Heart right ventricle (tissue), 16 donors: ENCODE data around the gene VKORC1. TPM values are rescaled to one million over a fixed set of nuclear protein-coding genes. Genes with fewer than 3 reads are reported as not detected.
"Not testable (repeated sequence)": the region's sequence is repeated elsewhere in the genome, so short reads cannot be mapped to it uniquely, and the experiment has no call there.

Source experiments
- ATAC-seq, 8 donors: fragments of 200-7000 bp; cut with Tn5 transposase; one replicate each; pipeline ENCODE4 v1.9.1; 2020; ENCODE audit warnings: mild to moderate bottlenecking in 8 of 8, moderate library complexity in 8 of 8, moderate number of reproducible peaks in 1 of 8
- DNase-seq, 2 donors: peaks; one replicate each; pipeline ENCODE4 v3.0.0-alpha.2; 2020
- H3K27ac ChIP-seq, 10 donors: fragments of 200-600 bp; sonication (generic) in 2 of 10; one replicate each; pipeline versions ENCODE4 v1.5.0 to v1.8.0; 2020 to 2022; ENCODE audit warnings: mild to moderate bottlenecking in 3 of 10
- H3K27me3 ChIP-seq, 7 donors: fragments of 200-600 bp; one replicate each; pipeline ENCODE4 v1.8.0; 2021 to 2022; ENCODE audit warnings: mild to moderate bottlenecking in 2 of 7
- H3K36me3 ChIP-seq, 9 donors: fragments of 200-600 bp; sonication (generic) in 1 of 9; one replicate each; pipeline versions ENCODE4 v1.5.0 to v1.8.0; 2020 to 2022; ENCODE audit warnings: mild to moderate bottlenecking in 2 of 9
- H3K4me1 ChIP-seq, 9 donors: fragments of 200-600 bp; sonication (generic) in 1 of 9; one replicate each; pipeline versions ENCODE4 v1.5.0 to v1.8.0; 2020 to 2022; ENCODE audit warnings: mild to moderate bottlenecking in 4 of 9
- H3K4me3 ChIP-seq, 10 donors: fragments of 200-600 bp; sonication (generic) in 2 of 10; one replicate each; pipeline versions ENCODE4 v1.5.0 to v1.8.0; 2020 to 2022; ENCODE audit warnings: mild to moderate bottlenecking in 7 of 10, moderate library complexity in 2 of 10
- H3K9me3 ChIP-seq, 11 donors: fragments of 200-600 bp in 10 of 11; sonication (generic) in 2 of 11; one replicate each; pipeline versions ENCODE4 v1.5.0 to v1.8.0; 2013 to 2022; ENCODE audit warnings: mild to moderate bottlenecking in 2 of 11, control low read depth in 1 of 11, moderate library complexity in 1 of 11
- WGBS, 2 donors: extraction: QIAGEN DNeasy Blood & Tissue Kit; methylation state at CpG; one replicate each; pipeline ENCODE4 v1.1.7; 2013; ENCODE audit warnings: inconsistent platforms in 1 of 2; 5-methylcytosine and 5-hydroxymethylcytosine counted together
- intact Hi-C, 10 donors: fragments of 100-400 bp; cut with DNase I; formaldehyde crosslinking; loops; one replicate each; pipeline versions ENCODE4 v1.11.1 to v1.14.2; 2022
- polyA plus RNA-seq, 2 donors: library from polyadenylated mRNA; stranded (reverse); fragments of 200-250 nt; gene quantifications; one replicate each; pipeline ENCODE4 v1.2.3, GENCODE V29; 2013
- total RNA-seq, 10 donors: library from RNA; stranded (reverse); fragmentation: NEBNext Ultra II Directional in 3 of 10; extraction: Animal tissue kit (Norgen Biotek cat#: 25700) in 3 of 10; gene quantifications; one replicate each; pipeline versions ENCODE4 v1.2.1 to v1.2.4, GENCODE V29; 2021 to 2023
- TF ChIP-seq, protein P1 (sequence below), 9 donors: fragments of 200-600 bp; sonication (generic) in 2 of 9; IDR thresholded peaks; one replicate each; pipeline versions ENCODE4 v1.5.0 to v1.8.0; 2021 to 2022; ENCODE audit warnings: antibody characterized with exemption in 9 of 9, mild to moderate bottlenecking in 5 of 9, moderate library complexity in 1 of 9
- donor health status: Arrhythmogenic right ventricular cardiomyopathy.
- donor health status: ischemic (EF 13 %, LVEDD 7.1; RV severe dilation, severe dysfunction).
- donor health status: healthy with polysubstance abuse.
- donor health status: DM: no; HTN: yes; CAD: no.
- donor health status: DM: no; HTN: no; CAD: no.
- donor health status: ischemic (EF 25% LVEDD 6.9; RV normal size, moderate dysfunction).
- donor health status: ischemic (EF 25% LVEDD 5.7; RV mildly dilated, moderate dysfunction).
- donor health status: healthy.
- donor health status: DM: yes; HTN: yes; CAD: no.
- donor health status: Ischemic cardiomyopathy.
- donor health status: ischemic (EF 35%, LVEDD 5.7; RV mildly dilated, moderate dysfunction).
- donor health status: nonischemic (EF 11% LVEDD 7.7; RV severe dilation, severe dysfunction).
- donor health status: DM: yes; HTN: yes; CAD: no.
- donor health status: PGD.
- donor health status: ischemic (EF 29% LVEDD 5.4; RV normal size, mild dysfunction).
- donor health status: nonischemic (EF 23%, LVEDD 6.1; RV moderate dilation, normal function).

VKORC1 gene
- total and polyA plus RNA-seq, 12 donors, result 27.0 to 139 (median 34.3) TPM

DNA sequence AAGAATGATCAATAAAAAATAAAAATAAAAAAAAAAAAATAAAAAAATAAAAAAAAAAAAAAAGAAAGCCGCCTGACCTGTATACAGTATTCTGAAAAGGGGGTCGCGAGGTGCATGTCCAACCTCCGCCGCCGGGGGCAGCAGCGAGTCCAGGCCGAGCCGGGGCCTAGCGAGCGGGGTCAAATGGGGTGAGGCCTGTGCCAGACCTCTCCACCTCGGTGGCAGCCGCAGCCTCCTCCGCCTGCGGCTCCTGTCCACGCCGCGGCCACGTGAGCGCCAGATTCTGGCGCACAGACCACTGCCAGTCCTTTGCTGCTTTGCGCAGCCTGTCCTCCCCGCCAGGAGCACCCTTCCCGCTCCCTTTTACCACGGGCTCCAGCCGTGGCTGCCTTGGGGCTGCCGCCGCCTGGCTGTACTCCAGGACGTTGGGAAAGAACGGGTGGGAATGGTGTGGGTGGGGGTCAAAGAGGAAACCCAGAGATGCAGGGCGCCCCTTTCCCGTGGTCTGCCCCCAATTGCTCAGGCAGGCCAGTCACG lies 11.1 kb upstream of the VKORC1 start:
- peak; percentile 75 to 92 (median 90) for ATAC-seq
- Histone ChIP-seq H3K27me3 (no peaks in the 10 kb centered on the region), H3K9me3 (no peaks in the 10 kb centered on the region), H3K4me1 (peaks cover 7 to 32% (median 14%) of the 10 kb centered on the region in 9 donors), H3K27ac (peak overlapping the region in 9 of 10 donors; percentile 39 to 84 (median 74)), H3K4me3 (peak overlapping the region in 7 of 10 donors; percentile 15 to 42 (median 29)), H3K36me3 (peaks cover 0 to 16% (median 8%) of the 10 kb centered on the region in 9 donors)
- intact Hi-C loops, result loop anchor here in 4 of 10 donors (5.0 kb wide), 2 partner anchors 33 to 37 kb away; partner anchors contain the start of genes ZNF646 (in 1 of the 4) and ZNF668 (in 1 of the 4)
- 11 to 12% methylated on average over 33 of the region's 33 CpGs for WGBS, 2 donors
- peak; percentile 88 to 92 for DNase-seq
- TF ChIP-seq, protein P1, sequence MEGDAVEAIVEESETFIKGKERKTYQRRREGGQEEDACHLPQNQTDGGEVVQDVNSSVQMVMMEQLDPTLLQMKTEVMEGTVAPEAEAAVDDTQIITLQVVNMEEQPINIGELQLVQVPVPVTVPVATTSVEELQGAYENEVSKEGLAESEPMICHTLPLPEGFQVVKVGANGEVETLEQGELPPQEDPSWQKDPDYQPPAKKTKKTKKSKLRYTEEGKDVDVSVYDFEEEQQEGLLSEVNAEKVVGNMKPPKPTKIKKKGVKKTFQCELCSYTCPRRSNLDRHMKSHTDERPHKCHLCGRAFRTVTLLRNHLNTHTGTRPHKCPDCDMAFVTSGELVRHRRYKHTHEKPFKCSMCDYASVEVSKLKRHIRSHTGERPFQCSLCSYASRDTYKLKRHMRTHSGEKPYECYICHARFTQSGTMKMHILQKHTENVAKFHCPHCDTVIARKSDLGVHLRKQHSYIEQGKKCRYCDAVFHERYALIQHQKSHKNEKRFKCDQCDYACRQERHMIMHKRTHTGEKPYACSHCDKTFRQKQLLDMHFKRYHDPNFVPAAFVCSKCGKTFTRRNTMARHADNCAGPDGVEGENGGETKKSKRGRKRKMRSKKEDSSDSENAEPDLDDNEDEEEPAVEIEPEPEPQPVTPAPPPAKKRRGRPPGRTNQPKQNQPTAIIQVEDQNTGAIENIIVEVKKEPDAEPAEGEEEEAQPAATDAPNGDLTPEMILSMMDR (IDR thresholded peaks at IDR 0.05), result peak; percentile 78 to 95 (median 84)

DNA sequence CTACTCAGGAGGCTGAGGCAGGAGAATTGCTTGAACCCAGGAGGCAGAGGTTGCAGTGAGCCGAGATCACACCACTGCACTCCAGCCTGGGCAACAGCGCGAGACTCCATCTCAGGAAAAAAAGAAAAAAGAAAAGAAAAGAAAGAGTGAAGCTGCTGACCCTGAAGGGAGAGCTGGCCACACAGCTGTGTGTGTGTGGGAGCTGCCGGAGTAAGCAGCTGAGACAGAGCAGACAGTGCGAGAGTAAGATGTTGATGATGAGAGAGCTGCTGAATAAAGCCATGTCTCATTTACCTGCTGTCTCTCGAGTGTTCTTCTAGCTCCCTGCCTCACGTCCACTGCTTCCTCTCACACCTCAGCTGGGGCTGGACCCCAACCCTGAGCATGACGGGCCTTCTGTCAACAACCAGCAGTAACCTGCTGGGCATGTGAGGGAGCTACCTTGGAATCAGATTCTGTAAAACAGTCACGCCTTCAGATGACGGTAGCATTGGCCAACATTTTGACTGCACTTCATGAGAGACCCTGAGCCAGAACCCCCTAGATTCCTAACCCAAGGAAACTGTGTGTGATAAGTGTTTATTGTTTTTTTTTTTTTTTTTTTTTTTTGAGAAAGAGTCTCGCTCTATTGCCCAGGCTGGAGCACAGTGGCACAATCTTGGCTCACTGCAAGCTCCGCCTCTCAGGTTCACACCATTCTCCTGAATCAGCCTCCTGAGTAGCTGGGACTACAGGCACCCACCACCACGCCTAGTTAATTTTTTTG lies 6.5 kb upstream of the VKORC1 start:
- H3K36me3 ChIP-seq, DNase-seq: not testable (repeated sequence)
- 70 to 77% methylated on average over 13 of the region's 13 CpGs for WGBS, 2 donors

DNA sequence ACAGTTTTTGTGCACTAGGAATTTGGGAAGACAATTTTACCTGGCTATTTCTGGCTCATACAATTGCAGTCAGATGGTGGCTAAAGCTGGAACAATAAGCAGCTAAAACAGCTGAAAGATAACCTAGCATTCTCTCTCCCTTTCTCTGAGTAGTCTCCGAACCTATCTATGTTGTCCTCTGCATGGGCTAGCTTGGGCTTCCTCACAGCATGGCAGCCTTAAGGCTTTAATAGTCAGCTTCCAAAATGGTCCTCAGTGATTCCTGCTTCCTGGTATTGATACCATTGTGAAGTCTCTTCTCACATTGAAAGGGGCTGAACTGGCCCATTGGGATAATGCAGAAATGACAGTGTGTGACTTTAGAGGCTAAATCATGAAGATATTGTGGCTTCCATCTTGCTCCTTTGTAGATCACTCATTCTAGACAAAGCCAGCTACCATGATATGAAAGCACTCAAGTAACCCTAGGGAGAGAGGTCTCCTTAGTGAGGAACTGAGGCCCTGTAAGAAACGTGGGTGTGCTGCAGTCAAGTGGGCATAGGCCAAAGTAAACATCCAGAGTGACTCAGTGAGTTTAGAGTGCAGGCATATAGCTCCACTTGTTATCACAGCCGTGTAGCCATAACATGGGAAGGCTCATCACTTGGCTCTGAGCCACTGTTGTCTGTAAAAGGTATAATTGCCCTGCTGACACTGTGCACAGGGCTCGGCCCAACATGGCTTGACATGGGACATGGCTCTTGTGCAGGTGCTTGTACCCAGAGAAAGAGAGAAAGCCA lies 5.5 kb upstream of the VKORC1 start:
- peaks cover 0 to 10% (median 6%) of the 10 kb centered on the region in 9 donors for H3K4me1 ChIP-seq
- H3K27me3 ChIP-seq, result no peaks in the 10 kb centered on the region
- H3K4me3 ChIP-seq, result no peak overlapping the region
- intact Hi-C loops, result loop anchor here in 1 of 10 donors (5.0 kb wide), 1 partner anchor 118 kb away; no protein-coding TSS in a partner anchor
- no peak for ATAC-seq
- H3K27ac ChIP-seq, result no peak overlapping the region
- TF ChIP-seq, protein P1 (IDR thresholded peaks at IDR 0.05), result no peak
- no peaks in the 10 kb centered on the region for H3K36me3 ChIP-seq
- DNase-seq, result no peak
- WGBS, 2 donors, result 59 to 64% methylated on average over 4 of the region's 4 CpGs
- peaks cover 0 to 9% (median 0%) of the 10 kb centered on the region in 11 donors for H3K9me3 ChIP-seq

More for the DNA sequence above, 6.5 kb upstream of the VKORC1 start:
- ATAC-seq, H3K9me3 ChIP-seq, H3K27ac ChIP-seq, H3K4me1 ChIP-seq, intact Hi-C loops, H3K27me3 ChIP-seq, H3K4me3 ChIP-seq: not testable (repeated sequence)

DNA sequence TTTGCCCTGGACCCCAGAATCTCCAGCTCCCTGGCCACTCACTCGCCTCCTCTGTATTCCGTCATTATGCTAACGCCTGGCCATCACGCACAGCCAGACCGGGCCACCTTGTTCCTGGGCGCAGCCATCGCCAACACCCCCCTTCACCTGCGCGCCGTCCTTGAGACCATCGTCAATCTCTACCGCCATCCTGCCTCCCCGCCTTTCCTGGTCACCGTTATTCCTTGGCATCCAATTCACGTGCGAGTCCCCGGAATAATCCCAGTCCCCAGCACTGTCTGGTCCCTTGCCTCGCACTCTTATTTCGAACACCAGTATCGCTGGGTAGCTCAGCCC lies 541 bp downstream of the VKORC1 start:
- no peak for DNase-seq

More for the DNA sequence above, 541 bp downstream of the VKORC1 start:
- 0 to 1% methylated on average over 20 of the region's 20 CpGs for WGBS, 2 donors
- no peaks in the 10 kb centered on the region for H3K27me3 ChIP-seq
- H3K4me3 ChIP-seq, result peak overlapping the region; percentile 76 to 98 (median 88)
- ATAC-seq, result peak in 7 of 8 donors; percentile 3 to 39 (median 22)
- peaks cover 0 to 30% (median 20%) of the 10 kb centered on the region in 9 donors for H3K4me1 ChIP-seq
- H3K36me3 ChIP-seq, result peaks cover 0 to 35% (median 11%) of the 10 kb centered on the region in 9 donors
- H3K27ac ChIP-seq, result peak overlapping the region in 9 of 10 donors; percentile 83 to 93 (median 87)
- intact Hi-C loops, result loop anchor here in 3 of 10 donors (1.0 to 5.0 kb wide), 4 partner anchors 48 to 112 kb away; partner anchors contain the start of genes HSD3B7 (in 1 of the 3) and STX4 (in 1 of the 3)
- TF ChIP-seq, protein P1 (IDR thresholded peaks at IDR 0.05), result no peak
- H3K9me3 ChIP-seq, result no peaks in the 10 kb centered on the region
